GM12878 (cell line): ENCODE results near the gene LRRIQ4. TPM values are rescaled to one million over a fixed set of nuclear protein-coding genes. Genes with fewer than 3 reads are reported as not detected.
A peak's percentile ranks its signal among the peaks of the same experiment; 100 is the strongest.

Experiments used
- ATAC-seq: fragments of 200-7000 bp; cut with Tn5 transposase; 3 replicates; pipeline ENCODE4 v1.9.1; 2020; ENCODE audit warnings: mild to moderate bottlenecking, moderate library complexity
- Bru-seq: library from RNA; stranded (reverse); fragments of 400-500 nt; gene quantifications from one replicate; lab custom pipeline; 2021; lab: Mats Ljungman, UMichigan
- BruChase-seq, 2 experiments: library from RNA; stranded (reverse); fragments of 400-500 nt; gene quantifications; one replicate each; lab custom pipeline; 2021; lab: Mats Ljungman, UMichigan
- BruUV-seq: library from RNA; stranded (reverse); fragments of 400-500 nt; replicated peaks from 2 replicates; lab custom pipeline; 2021; lab: Mats Ljungman, UMichigan
- CTCF ChIA-PET: fragments of 300-600 bp; sonication (Branson Sonifier 250); formaldehyde crosslinking; extraction: SDS; loops from one replicate; lab custom pipeline; 2021; ENCODE audit warnings: inconsistent platforms; lab: Yijun Ruan, JAX
- POLR2A ChIA-PET: fragments of 350-600 bp; formaldehyde crosslinking; extraction: SDS; loops from one replicate; lab custom pipeline; 2021; ENCODE audit warnings: inconsistent platforms; lab: Charles Lee
- RAD21 ChIA-PET: fragments of 300-600 bp; sonication (Branson Sonifier 250); formaldehyde crosslinking; loops from one replicate; lab custom pipeline; 2023; ENCODE audit warnings: antibody characterized with exemption; ENCODE audit not compliant: unreplicated experiment; lab: Charles Lee
- SMC1A ChIA-PET: fragments of 300-600 bp; sonication (Branson Sonifier 250); formaldehyde crosslinking; loops from one replicate; lab custom pipeline; 2023; ENCODE audit not compliant: unreplicated experiment, uncharacterized antibody; lab: Charles Lee
- DNase-seq: peaks from one replicate; pipeline ENCODE4 v3.0.0-alpha.2; 2011; ENCODE audit warnings: low read depth, low spot score
- FAIRE-seq: peaks from 3 replicates; lab custom pipeline; 2011; peaks lifted over from hg19 to GRCh38; lab: Jason Lieb, UNC
- H2AFZ ChIP-seq: 2 replicates; pipeline ENCODE4 v1.6.0; 2011; ENCODE audit warnings: low read depth, low read length, control low read depth; ENCODE audit not compliant: control insufficient read depth
- H3K27ac ChIP-seq: 2 replicates; pipeline ENCODE4 v1.5.1; 2011; ENCODE audit warnings: control low read depth; ENCODE audit not compliant: control insufficient read depth, insufficient read depth
- H3K27me3 ChIP-seq, 2 experiments: replicated peaks in 1 of 2; 2 replicates each; pipeline versions ENCODE4 v1.6.0 to v1.6.1; 2011; ENCODE audit warnings: low read length in 1 of 2; ENCODE audit not compliant: control insufficient read depth in 2 of 2, insufficient read depth in 2 of 2
- H3K36me3 ChIP-seq, 2 experiments: 2 replicates each; pipeline ENCODE4 v1.5.1; 2011; ENCODE audit warnings: low read length in 1 of 2; ENCODE audit not compliant: control insufficient read depth in 2 of 2, insufficient read depth in 2 of 2
- H3K4me1 ChIP-seq: 2 replicates; pipeline ENCODE4 v1.6.1; 2011; ENCODE audit warnings: mild to moderate bottlenecking, low read length, moderate library complexity, mixed read lengths; ENCODE audit not compliant: control insufficient read depth, insufficient read depth
- H3K4me2 ChIP-seq: 2 replicates; pipeline ENCODE4 v1.6.0; 2011; ENCODE audit warnings: control low read depth; ENCODE audit not compliant: control insufficient read depth, insufficient read depth
- H3K4me3 ChIP-seq: fragments of 200-600 bp; sonication (generic); 2 replicates; pipeline ENCODE4 v1.5.1; 2016
- H3K79me2 ChIP-seq: 2 replicates; pipeline ENCODE4 v1.6.0; 2011; ENCODE audit warnings: low read length; ENCODE audit not compliant: control insufficient read depth, insufficient read depth
- H3K9ac ChIP-seq: 2 replicates; pipeline ENCODE4 v1.8.0; 2011; ENCODE audit warnings: low read length, control low read depth, mixed read lengths; ENCODE audit not compliant: control insufficient read depth, insufficient read depth
- H3K9me3 ChIP-seq: replicated peaks from 3 replicates; pipeline ENCODE4 v1.5.1; 2011; ENCODE audit warnings: mild to moderate bottlenecking, low read length; ENCODE audit not compliant: control insufficient read depth, insufficient read depth
- H4K20me1 ChIP-seq: 2 replicates; pipeline ENCODE4 v1.6.0; 2011; ENCODE audit not compliant: control insufficient read depth, insufficient read depth
- BHLHE40 ChIP-seq, 2 experiments: fragments of 450-650 bp in 1 of 2; IDR thresholded peaks; 2 replicates each; pipeline ENCODE4 v1.6.1; 2011 to 2017; ENCODE audit warnings: low read depth in 2 of 2, borderline replicate concordance in 1 of 2, improper control_type of control experiment in 1 of 2, low read length in 1 of 2, mild to moderate bottlenecking in 1 of 2
- BMI1 ChIP-seq: fragments of 450-650 bp; IDR thresholded peaks from 2 replicates; pipeline ENCODE4 v1.6.1; 2016; ENCODE audit warnings: mild to moderate bottlenecking, moderate library complexity, borderline replicate concordance
- E4F1 ChIP-seq: fragments of 450-650 bp; IDR thresholded peaks from 2 replicates; pipeline ENCODE4 v1.6.1; 2018; ENCODE audit warnings: borderline replicate concordance, mild to moderate bottlenecking; ENCODE audit not compliant: partially characterized antibody
- IKZF1 ChIP-seq: fragments of 450-650 bp; conservative IDR thresholded peaks from 2 replicates; pipeline ENCODE4 v1.6.1; 2017; ENCODE audit warnings: antibody characterized with exemption, mild to moderate bottlenecking
- PKNOX1 ChIP-seq: fragments of 450-650 bp; IDR thresholded peaks from 2 replicates; pipeline ENCODE4 v1.6.1; 2016; ENCODE audit warnings: mild to moderate bottlenecking
- SMAD1 ChIP-seq: fragments of 450-650 bp; IDR thresholded peaks from 2 replicates; pipeline ENCODE4 v1.6.1; 2018; ENCODE audit warnings: mild to moderate bottlenecking, low read depth; ENCODE audit not compliant: partially characterized antibody
- SRF ChIP-seq, 2 experiments: IDR thresholded peaks; 2 replicates each; pipeline ENCODE4 v1.6.1; 2011; ENCODE audit warnings: low read depth in 2 of 2, low read length in 2 of 2, mild to moderate bottlenecking in 1 of 2, moderate library complexity in 1 of 2
- TBL1XR1 ChIP-seq: IDR thresholded peaks from 2 replicates; pipeline ENCODE4 v1.6.1; 2012; ENCODE audit warnings: low read depth, low read length, improper control_type of control experiment
- ZNF622 ChIP-seq: fragments of 450-650 bp; IDR thresholded peaks from 2 replicates; pipeline ENCODE4 v1.6.1; 2017; ENCODE audit warnings: mild to moderate bottlenecking, inconsistent platforms
- WGBS: methylation state at CpG from one replicate; pipeline ENCODE4 v1.1.6; 2016; ENCODE audit warnings: low lambda C conversion rate; ENCODE audit not compliant: insufficient replicate concordance, insufficient coverage; ENCODE audit errors: missing lambda C conversion rate; 5-methylcytosine and 5-hydroxymethylcytosine counted together
- in situ Hi-C: fragments of 300-500 bp; cut with MboI; formaldehyde crosslinking; loops from 9 replicates; pipeline ENCODE4 v1.14.3; 2018; ENCODE audit warnings: mixed read lengths
- intact Hi-C: fragments of 100-400 bp; cut with micrococcal nuclease; formaldehyde crosslinking; loops from one replicate; pipeline ENCODE4 v1.14.2; 2022; ENCODE audit not compliant: unreplicated experiment
- long read RNA-seq, 2 experiments: library from polyadenylated mRNA; unstranded; transcript quantifications; one replicate each; pipeline ENCODE4 v2.0.0, GENCODE V29; 2019 to 2020
- polyA minus RNA-seq, 3 experiments: library from RNA; depleted of rRNA, polyadenylated mRNA; stranded (reverse); fragments of >200 nt; gene quantifications; 2 replicates each; pipeline ENCODE4 v1.2.3, GENCODE V29; 2011
- polyA plus RNA-seq, 11 experiments: library from polyadenylated mRNA; depleted of rRNA in 4 of 11; unstranded in 6 of 11; stranded (reverse) in 5 of 11; fragments of >200 nt; fragmentation: Nextera tagmentation in 4 of 11; fragmentation: Illumina TruSeq in 1 of 11; extraction: Ambion mirVana in 4 of 11; extraction: Trizol in 1 of 11; gene quantifications; 1 replicate in 1 of 11; 2 replicates in 10 of 11; pipeline versions ENCODE4 v1.2.1 to v1.2.3, GENCODE V29; 2011 to 2016; ENCODE audit warnings: inconsistent platforms in 2 of 11, missing spikeins in 2 of 11, low read depth in 1 of 11
- total RNA-seq, 4 experiments: library from RNA; depleted of rRNA in 3 of 4; stranded (reverse); fragments of >200 nt in 3 of 4; fragmentation: Illumina TruSeq in 1 of 4; extraction: Trizol in 1 of 4; gene quantifications; 2 replicates each; pipeline versions ENCODE4 v1.2.1 to v1.2.3, GENCODE V29; 2013 to 2021
- TF ChIP-seq, protein P1 (sequence below): IDR thresholded peaks from 2 replicates; pipeline ENCODE4 v1.6.1; 2012; ENCODE audit warnings: low read depth, low read length, improper control_type of control experiment

LRRIQ4 gene
- not detected in 2 replicates for total RNA-seq (2013; cell fraction: nucleolus; rRNA removed)
- 0.06 and 0.22 TPM in 2 replicates for total RNA-seq (2014; rRNA removed)
- 0.09 and 0.13 TPM in 2 replicates for total RNA-seq (2014; rRNA removed; fragmentation: Illumina TruSeq; extraction: Trizol)
- 0.15 and 0.21 TPM in 2 replicates for total RNA-seq (2021)
- polyA plus RNA-seq (2011; ENCODE audit: low read depth) = not detected
- 0.04 TPM in 1 of 2 replicates, not detected in the other for polyA plus RNA-seq (2011; rRNA removed)
- 0.03 TPM in 1 of 2 replicates, not detected in the other for polyA plus RNA-seq (2011; cell fraction: cytosol; rRNA removed)
- polyA plus RNA-seq (2011; cell fraction: nucleus; rRNA removed) = 0.07 TPM in 1 of 2 replicates, not detected in the other
- polyA plus RNA-seq (2012) = 0.13 TPM in 1 of 2 replicates, not detected in the other
- 0.12 TPM in 1 of 2 replicates, not detected in the other for polyA plus RNA-seq (2014; fragmentation: Illumina TruSeq; extraction: Trizol)
- not detected for polyA plus RNA-seq (2014; fragmentation: Nextera tagmentation; extraction: Ambion mirVana)
- polyA plus RNA-seq (2014; rRNA removed) = 0.14 TPM in 1 of 2 replicates, not detected in the other
- polyA plus RNA-seq (2016; fragmentation: Nextera tagmentation; extraction: Ambion mirVana) = under 1 TPM; 0.20 to 0.21 TPM
- polyA minus RNA-seq (2011; rRNA and poly(A)+ RNA removed) = 0.15 TPM in 1 of 2 replicates, not detected in the other
- not detected in 2 replicates for polyA minus RNA-seq (2011; cell fraction: cytosol; rRNA and poly(A)+ RNA removed)
- polyA minus RNA-seq (2011; cell fraction: nucleus; rRNA and poly(A)+ RNA removed) = not detected in 2 replicates
- Bru-seq, nascent RNA = percentile 13 among the genes with signal in this experiment
- percentile 11 among the genes with signal in this experiment for BruChase-seq, experiment 1, labeled RNA remaining after a 6-hour chase
- percentile 18 among the genes with signal in this experiment for BruChase-seq, experiment 2, labeled RNA remaining after a 2-hour chase
- long read RNA-seq, experiment 1 = 0 reads
- long read RNA-seq, experiment 2 = 0 reads

DNA sequence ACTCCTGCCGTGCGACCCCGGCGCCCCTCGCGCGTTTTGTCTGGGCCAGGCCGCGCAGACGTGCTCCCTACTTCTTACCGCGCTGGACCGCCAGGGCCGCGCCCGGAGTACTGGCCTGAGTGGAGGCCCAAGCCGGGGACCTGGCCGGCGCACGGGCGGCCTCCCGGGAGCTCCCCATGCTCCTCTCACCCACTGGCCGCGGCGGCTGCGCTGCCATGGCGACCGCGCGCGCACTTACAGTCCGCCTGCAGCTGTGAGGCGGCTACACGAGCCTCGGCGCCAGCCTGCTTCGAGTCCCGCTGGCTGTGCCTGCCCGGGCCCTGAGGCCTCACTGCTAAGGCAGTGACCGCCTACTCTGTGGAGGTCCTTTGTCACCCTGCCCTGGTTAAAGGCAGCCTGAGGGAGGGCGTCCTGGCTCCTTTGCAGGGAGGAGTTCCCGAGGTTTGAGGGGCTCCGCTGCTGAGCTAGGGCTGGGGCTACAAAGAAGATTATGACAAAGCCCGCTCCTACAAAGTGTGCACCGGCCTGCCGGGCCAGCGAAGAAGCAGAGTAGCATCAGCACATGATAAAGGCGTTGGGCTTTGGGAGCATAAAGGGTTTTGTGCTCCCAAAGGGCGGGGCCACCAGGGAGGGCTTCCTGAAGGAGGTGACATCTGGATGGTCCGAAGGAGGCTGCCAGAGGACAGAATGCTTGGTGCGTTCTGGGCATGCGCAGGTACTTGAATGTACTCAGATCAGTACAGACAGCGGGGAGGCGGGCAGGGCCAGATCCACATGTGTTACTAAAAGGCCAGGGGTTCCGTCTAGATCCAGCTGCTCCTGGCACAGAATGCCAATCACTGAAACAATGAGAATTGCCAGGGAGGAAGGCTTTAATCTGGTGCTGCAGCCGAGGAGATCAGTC, at the start of gene LRRIQ4, which contains the start of gene LRRC34:
Gene LRRIQ4, plus strand, starts transcription at position 539 of the 904 bp plus-strand sequence. CDS start 9,052 bp downstream, outside the sequence.
Gene LRRC34, minus strand, starts transcription at position 573 of the 904 bp plus-strand sequence. Its CDS starts 356 bp downstream, at position 217.
- Histone ChIP-seq H3K4me3 (peak within 1 kb of the TSS; percentile 71), H3K4me2 (peak within 1 kb of the TSS; percentile 100), H3K27ac (peak within 1 kb of the TSS; percentile 45), H3K27me3 (no peaks in the 10 kb centered on the region), H3K4me1 (peaks cover 12% of the 10 kb centered on the region), H3K9me3 (peaks cover 3% of the 10 kb centered on the region; the same call in 1 of the 3 replicates), H3K79me2 (no peaks in the 10 kb centered on the region), H3K9ac (peak within 1 kb of the TSS; percentile 53), H2AFZ (peak within 1 kb of the TSS; percentile 94), H4K20me1 (no peaks in the 10 kb centered on the region), H3K36me3 (no peaks in the 10 kb centered on the region)
- 4% methylated on average over 53 of the region's 56 CpGs for WGBS
- intact Hi-C loops = loop anchor here (1.0 kb wide), 1 partner anchor 39 kb away; the partner anchor contains the start of gene MYNN
- ChIA-PET CTCF (interaction anchor here (0.6 to 1.9 kb wide), 4 partner anchors 18 to 40 kb away, joined by 3 to 5 read pairs (median 4); partner anchors contain the start of gene MYNN), POLR2A (interaction anchor here (0.9 kb wide), 1 partner anchor 155 kb away, joined by 3 read pairs; no protein-coding TSS in a partner anchor), RAD21 (interaction anchor here (1.2 kb wide), 1 partner anchor 15 kb away, joined by 3 read pairs; no protein-coding TSS in a partner anchor), SMC1A (interaction anchor here (0.6 to 1.9 kb wide), 4 partner anchors 40 to 55 kb away, joined by 3 to 5 read pairs (median 3); partner anchors contain the start of gene MYNN)
- ATAC-seq (peak; percentile 79), DNase-seq (peak; percentile 44), FAIRE-seq (no peak)
- in situ Hi-C loops = no loop called here
- BruUV-seq = no TSS peak
- TF ChIP-seq SMAD1 (no peak), IKZF1 (peak; percentile 60), BMI1 (peak; percentile 79), TBL1XR1 (no peak), ZNF622 (no peak), SRF (IDR thresholded peaks at IDR 0.05; ENCODE audit: low read depth in 2 of 2, low read length in 2 of 2) (no peak), E4F1 (no peak), BHLHE40 (IDR thresholded peaks at IDR 0.05; ENCODE audit: borderline replicate concordance in 1 of 2, low read depth in 2 of 2, low read length in 1 of 2) (peak in 1 of 2 experiments; percentile 82; a peak in 2 of 4 replicates), PKNOX1 (no peak; the same call in 1 of the 2 replicates)
- TF ChIP-seq, protein P1, sequence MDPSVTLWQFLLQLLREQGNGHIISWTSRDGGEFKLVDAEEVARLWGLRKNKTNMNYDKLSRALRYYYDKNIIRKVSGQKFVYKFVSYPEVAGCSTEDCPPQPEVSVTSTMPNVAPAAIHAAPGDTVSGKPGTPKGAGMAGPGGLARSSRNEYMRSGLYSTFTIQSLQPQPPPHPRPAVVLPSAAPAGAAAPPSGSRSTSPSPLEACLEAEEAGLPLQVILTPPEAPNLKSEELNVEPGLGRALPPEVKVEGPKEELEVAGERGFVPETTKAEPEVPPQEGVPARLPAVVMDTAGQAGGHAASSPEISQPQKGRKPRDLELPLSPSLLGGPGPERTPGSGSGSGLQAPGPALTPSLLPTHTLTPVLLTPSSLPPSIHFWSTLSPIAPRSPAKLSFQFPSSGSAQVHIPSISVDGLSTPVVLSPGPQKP = no peak
